Sigmoid colon (tissue), 7 donors: Measurements from ENCODE around the gene B3GALNT2. TPM values are rescaled to one million over a fixed set of nuclear protein-coding genes. Genes with fewer than 3 reads are reported as not detected.
"Not testable (repeated sequence)": the region's sequence is repeated elsewhere in the genome, so short reads cannot be mapped to it uniquely, and the experiment has no call there.

ENCODE experiments used
- DNase-seq: peaks from one replicate; pipeline ENCODE4 v3.0.0-alpha.2; 2019
- H3K27ac ChIP-seq, 4 donors: fragments of 200-600 bp; sonication (generic); one replicate each; pipeline ENCODE4 v1.5.1; 2016 to 2019; ENCODE audit warnings: mild to moderate bottlenecking in 1 of 4
- H3K27me3 ChIP-seq, 3 donors: fragments of 200-600 bp; sonication (generic); one replicate each; pipeline ENCODE4 v1.5.1; 2019; ENCODE audit warnings: mild to moderate bottlenecking in 1 of 3
- H3K36me3 ChIP-seq, 4 donors: fragments of 200-600 bp; sonication (generic); one replicate each; pipeline ENCODE4 v1.5.1; 2016 to 2019
- H3K4me1 ChIP-seq, 4 donors: fragments of 200-600 bp; sonication (generic); one replicate each; pipeline ENCODE4 v1.5.1; 2017 to 2019
- H3K4me3 ChIP-seq, 4 donors: fragments of 200-600 bp; sonication (generic); one replicate each; pipeline ENCODE4 v1.5.1; 2017 to 2019; ENCODE audit warnings: mild to moderate bottlenecking in 2 of 4, moderate library complexity in 1 of 4
- H3K9me3 ChIP-seq, 4 donors: fragments of 200-600 bp in 3 of 4; sonication (generic) in 3 of 4; one replicate each; pipeline versions ENCODE4 v1.5.1 to v1.6.1; 2013 to 2019
- CTCF ChIP-seq, 4 experiments: fragments of 450-650 bp in 3 of 4; fragments of 200-600 bp in 1 of 4; IDR thresholded peaks; one replicate each; pipeline ENCODE4 v1.5.1; 2016 to 2019; ENCODE audit warnings: antibody characterized with exemption in 4 of 4, mild to moderate bottlenecking in 3 of 4, moderate library complexity in 2 of 4
- EP300 ChIP-seq, 4 donors: sonication (generic); formaldehyde crosslinking; IDR thresholded peaks; one replicate each; pipeline ENCODE4 v1.6.1; 2017; ENCODE audit warnings: antibody characterized with exemption in 4 of 4
- POLR2A ChIP-seq, 2 donors: fragments of 450-650 bp; IDR thresholded peaks; one replicate each; pipeline ENCODE4 v1.6.1; 2016; ENCODE audit warnings: antibody characterized with exemption in 2 of 2, mild to moderate bottlenecking in 2 of 2, moderate library complexity in 2 of 2
- POLR2AphosphoS5 ChIP-seq, 4 donors: sonication (generic); formaldehyde crosslinking; IDR thresholded peaks; one replicate each; pipeline ENCODE4 v1.6.1; 2017; ENCODE audit warnings: antibody characterized with exemption in 4 of 4
- WGBS, 2 donors: extraction: QIAGEN DNeasy Blood & Tissue Kit; methylation state at CpG; one replicate each; pipeline ENCODE4 v1.1.7; 2013; 5-methylcytosine and 5-hydroxymethylcytosine counted together
- intact Hi-C: fragments of 100-400 bp; cut with DNase I; formaldehyde crosslinking; loops from one replicate; pipeline ENCODE4 v1.15.1; 2023
- polyA plus RNA-seq, 3 donors: library from polyadenylated mRNA; stranded (reverse); fragments of 200-250 nt; gene quantifications; one replicate each; pipeline ENCODE4 v1.2.3, GENCODE V29; 2013
- total RNA-seq, 4 donors: library from RNA; depleted of rRNA; stranded (reverse); fragments of >200 nt; gene quantifications; one replicate each; pipeline ENCODE4 v1.1.0, GENCODE V29; 2016
- donor health status: healthy with polysubstance abuse.
- donor health status: Bipolar disorder and iron deficiency.
- donor health status: healthy.

Gene B3GALNT2
- total and polyA plus RNA-seq, 7 donors, result 1.8 to 58.7 (median 38.5) TPM

GRCh38 chr1:235545292-235545930, 41.2 kb upstream of the B3GALNT2 start:
- DNase-seq, result no peak
- intact Hi-C loops, result no loop called here
- H3K27me3 ChIP-seq, result peaks cover 0 to 6% (median 0%) of the 10 kb centered on the region in 3 donors
- H3K27ac ChIP-seq, result no peak overlapping the region
- H3K36me3 ChIP-seq, result no peaks in the 10 kb centered on the region
- 91 to 92% methylated on average over 9 of the region's 9 CpGs for WGBS, 2 donors
- H3K9me3 ChIP-seq, result no peaks in the 10 kb centered on the region
- H3K4me3 ChIP-seq, result no peak overlapping the region
- H3K4me1 ChIP-seq, result no peaks in the 10 kb centered on the region
- TF ChIP-seq POLR2AphosphoS5 (IDR thresholded peaks at IDR 0.05), result no peak
- TF ChIP-seq POLR2A (IDR thresholded peaks at IDR 0.05), result no peak
- no peak for TF ChIP-seq EP300 (IDR thresholded peaks at IDR 0.05)
- no peak for TF ChIP-seq CTCF (IDR thresholded peaks at IDR 0.05)

GRCh38 chr1:235542845-235543244, 38.6 kb upstream of the B3GALNT2 start:
- 83 to 86% methylated on average over 7 of the region's 7 CpGs for WGBS, 2 donors
- H3K4me1 ChIP-seq, intact Hi-C loops, DNase-seq, H3K27me3 ChIP-seq, H3K27ac ChIP-seq, H3K36me3 ChIP-seq, H3K9me3 ChIP-seq, H3K4me3 ChIP-seq: not testable (repeated sequence)

GRCh38 chr1:235533476-235534168, 29.4 kb upstream of the B3GALNT2 start:
- Histone ChIP-seq H3K36me3 (no peaks in the 10 kb centered on the region), H3K9me3 (no peaks in the 10 kb centered on the region), H3K4me1 (no peaks in the 10 kb centered on the region), H3K27ac (no peak overlapping the region), H3K27me3 (peaks cover 0 to 7% (median 0%) of the 10 kb centered on the region in 3 donors), H3K4me3 (no peak overlapping the region)
- intact Hi-C loops, result no loop called here
- no peak for DNase-seq
- WGBS, 2 donors, result 77 to 79% methylated on average over 8 of the region's 8 CpGs
- TF ChIP-seq EP300 (IDR thresholded peaks at IDR 0.05) (no peak), POLR2A (IDR thresholded peaks at IDR 0.05) (no peak), CTCF (IDR thresholded peaks at IDR 0.05) (no peak), POLR2AphosphoS5 (IDR thresholded peaks at IDR 0.05) (no peak)

- WGBS, 2 donors, result 85 to 87% methylated on average over 2 of the region's 2 CpGs
- TF ChIP-seq POLR2A (IDR thresholded peaks at IDR 0.05) (no peak), EP300 (IDR thresholded peaks at IDR 0.05) (no peak), POLR2AphosphoS5 (IDR thresholded peaks at IDR 0.05) (no peak), CTCF (IDR thresholded peaks at IDR 0.05) (no peak)
- Histone ChIP-seq H3K9me3 (no peaks in the 10 kb centered on the region), H3K4me3 (no peak overlapping the region), H3K4me1 (no peaks in the 10 kb centered on the region), H3K36me3 (no peaks in the 10 kb centered on the region), H3K27ac (no peak overlapping the region), H3K27me3 (peaks cover 0 to 7% (median 0%) of the 10 kb centered on the region in 3 donors)
- intact Hi-C loops, result no loop called here
- DNase-seq, result no peak
Measured at GRCh38 chr1:235532360-235532759, 28.1 kb upstream of the B3GALNT2 start.

GRCh38 chr1:235527196-235527814, 23.1 kb upstream of the B3GALNT2 start:
- intact Hi-C loops, result no loop called here
- no peak overlapping the region for H3K4me3 ChIP-seq
- no peaks in the 10 kb centered on the region for H3K9me3 ChIP-seq
- no peaks in the 10 kb centered on the region for H3K27me3 ChIP-seq
- DNase-seq, result no peak
- TF ChIP-seq CTCF (IDR thresholded peaks at IDR 0.05) (no peak), EP300 (IDR thresholded peaks at IDR 0.05) (no peak), POLR2AphosphoS5 (IDR thresholded peaks at IDR 0.05) (no peak), POLR2A (IDR thresholded peaks at IDR 0.05) (no peak)
- no peak overlapping the region for H3K27ac ChIP-seq
- H3K36me3 ChIP-seq, result no peaks in the 10 kb centered on the region
- H3K4me1 ChIP-seq, result no peaks in the 10 kb centered on the region
- 90 to 92% methylated on average over 4 of the region's 4 CpGs for WGBS, 2 donors
